ENCODE measurements around the gene SFN. TPM values are rescaled to one million over a fixed set of nuclear protein-coding genes. Genes with fewer than 3 reads are reported as not detected.

The SFN gene
- total and polyA plus RNA-seq, 2 donors from 2014 or later: 2.9 to 44.7 TPM

GRCh38 chr1:26858891-26859640 is 3.9 kb upstream of the SFN start:
- Histone ChIP-seq H3K4me3 (ENCODE audit: low read length in 3 of 3) (no peak overlapping the region), H3K4me1 (ENCODE audit: control insufficient read depth in 2 of 3, insufficient read depth in 2 of 3, low read depth in 1 of 3, low read length in 3 of 3) (peaks cover 0 to 1% (median 0%) of the 10 kb centered on the region in 3 donors), H3K36me3 (ENCODE audit: control insufficient read depth in 2 of 3, insufficient read depth in 3 of 3, low read length in 3 of 3) (peaks cover 0 to 5% (median 0%) of the 10 kb centered on the region in 3 donors), H3K27me3 (ENCODE audit: control insufficient read depth, insufficient read depth, low read length) (no peaks in the 10 kb centered on the region), H3K27ac (ENCODE audit: low read depth in 2 of 2, low read length in 2 of 2) (no peak overlapping the region), H3K9ac (ENCODE audit: low read length in 3 of 3) (no peak overlapping the region), H3K9me3 (ENCODE audit: control insufficient read depth in 2 of 3, insufficient read depth in 1 of 3, low read length in 3 of 3) (no peaks in the 10 kb centered on the region)
- intact Hi-C loops (cut with DNase I): no loop called here
- TF ChIP-seq, protein P1, sequence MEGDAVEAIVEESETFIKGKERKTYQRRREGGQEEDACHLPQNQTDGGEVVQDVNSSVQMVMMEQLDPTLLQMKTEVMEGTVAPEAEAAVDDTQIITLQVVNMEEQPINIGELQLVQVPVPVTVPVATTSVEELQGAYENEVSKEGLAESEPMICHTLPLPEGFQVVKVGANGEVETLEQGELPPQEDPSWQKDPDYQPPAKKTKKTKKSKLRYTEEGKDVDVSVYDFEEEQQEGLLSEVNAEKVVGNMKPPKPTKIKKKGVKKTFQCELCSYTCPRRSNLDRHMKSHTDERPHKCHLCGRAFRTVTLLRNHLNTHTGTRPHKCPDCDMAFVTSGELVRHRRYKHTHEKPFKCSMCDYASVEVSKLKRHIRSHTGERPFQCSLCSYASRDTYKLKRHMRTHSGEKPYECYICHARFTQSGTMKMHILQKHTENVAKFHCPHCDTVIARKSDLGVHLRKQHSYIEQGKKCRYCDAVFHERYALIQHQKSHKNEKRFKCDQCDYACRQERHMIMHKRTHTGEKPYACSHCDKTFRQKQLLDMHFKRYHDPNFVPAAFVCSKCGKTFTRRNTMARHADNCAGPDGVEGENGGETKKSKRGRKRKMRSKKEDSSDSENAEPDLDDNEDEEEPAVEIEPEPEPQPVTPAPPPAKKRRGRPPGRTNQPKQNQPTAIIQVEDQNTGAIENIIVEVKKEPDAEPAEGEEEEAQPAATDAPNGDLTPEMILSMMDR (IDR thresholded peaks at IDR 0.05; ENCODE audit: borderline replicate concordance, extremely low read depth, insufficient read depth): no peak
- no peak for FAIRE-seq
- no peak for DNase-seq

GRCh38 chr1:26861286-26861701 is 1.7 kb upstream of the SFN start:
- intact Hi-C loops (cut with DNase I): no loop called here
- Histone ChIP-seq H3K4me3 (ENCODE audit: low read length in 3 of 3) (no peak overlapping the region), H3K9ac (ENCODE audit: low read length in 3 of 3) (no peak overlapping the region), H3K36me3 (ENCODE audit: control insufficient read depth in 2 of 3, insufficient read depth in 3 of 3, low read length in 3 of 3) (peaks cover 0 to under 1% (median 0%) of the 10 kb centered on the region in 3 donors), H3K9me3 (ENCODE audit: control insufficient read depth in 2 of 3, insufficient read depth in 1 of 3, low read length in 3 of 3) (no peaks in the 10 kb centered on the region), H3K27me3 (ENCODE audit: control insufficient read depth, insufficient read depth, low read length) (no peaks in the 10 kb centered on the region), H3K4me1 (ENCODE audit: control insufficient read depth in 2 of 3, insufficient read depth in 2 of 3, low read depth in 1 of 3, low read length in 3 of 3) (peaks cover 0 to 5% (median 0%) of the 10 kb centered on the region in 3 donors), H3K27ac (ENCODE audit: low read depth in 2 of 2, low read length in 2 of 2) (no peak overlapping the region)
- TF ChIP-seq, protein P1 (IDR thresholded peaks at IDR 0.05; ENCODE audit: borderline replicate concordance, extremely low read depth, insufficient read depth): no peak
- no peak for DNase-seq
- no peak for FAIRE-seq

DNA sequence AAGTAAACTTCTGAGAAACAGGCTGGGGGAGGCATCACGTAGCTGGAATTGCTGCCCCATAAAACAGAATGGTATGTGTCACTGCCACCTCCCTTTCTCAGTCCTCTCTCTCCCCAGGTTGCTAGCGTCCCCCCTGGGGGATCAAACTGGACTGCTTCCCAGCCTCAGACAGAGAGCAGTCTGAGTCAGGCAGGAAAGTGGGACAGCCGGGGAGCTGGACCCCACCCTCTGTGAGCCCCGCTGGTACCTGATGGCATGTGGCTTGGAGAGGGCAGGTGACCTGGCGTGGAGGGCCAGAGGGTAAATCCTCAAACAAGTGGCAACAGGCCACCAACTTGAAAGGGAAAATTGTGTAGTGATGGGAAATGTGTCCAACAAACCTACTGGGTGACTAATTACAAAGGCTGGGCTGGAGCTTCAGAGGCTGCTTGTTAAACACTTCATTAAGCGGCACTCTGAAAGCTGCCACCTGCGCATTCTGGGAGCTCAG is 1.0 kb upstream of the SFN start:
- H3K36me3 ChIP-seq (ENCODE audit: control insufficient read depth in 2 of 3, insufficient read depth in 3 of 3, low read length in 3 of 3): no peaks in the 10 kb centered on the region
- FAIRE-seq: no peak
- intact Hi-C loops (cut with DNase I): no loop called here

More for the DNA sequence above, 1.0 kb upstream of the SFN start:
- H3K4me1 ChIP-seq (ENCODE audit: control insufficient read depth in 2 of 3, insufficient read depth in 2 of 3, low read depth in 1 of 3, low read length in 3 of 3): peaks cover 0 to 5% (median 0%) of the 10 kb centered on the region in 3 donors
- H3K9ac ChIP-seq (ENCODE audit: low read length in 3 of 3): no peak overlapping the region
- TF ChIP-seq, protein P1 (IDR thresholded peaks at IDR 0.05; ENCODE audit: borderline replicate concordance, extremely low read depth, insufficient read depth): no peak
- H3K27me3 ChIP-seq (ENCODE audit: control insufficient read depth, insufficient read depth, low read length): no peaks in the 10 kb centered on the region
- no peak overlapping the region for H3K4me3 ChIP-seq (ENCODE audit: low read length in 3 of 3)
- DNase-seq: peak in 4 of 5 donors; percentile 33 to 87 (median 48)
- no peaks in the 10 kb centered on the region for H3K9me3 ChIP-seq (ENCODE audit: control insufficient read depth in 2 of 3, insufficient read depth in 1 of 3, low read length in 3 of 3)
- H3K27ac ChIP-seq (ENCODE audit: low read depth in 2 of 2, low read length in 2 of 2): no peak overlapping the region
